Psoas muscle (tissue), 8 donors: Measurements from ENCODE around the gene PRRX2. TPM values are rescaled to one million over a fixed set of nuclear protein-coding genes. Genes with fewer than 3 reads are reported as not detected.
A peak's percentile ranks its signal among the peaks of the same experiment; 100 is the strongest.

ENCODE experiments used
- ATAC-seq, 4 donors: fragments of 200-7000 bp; cut with Tn5 transposase; one replicate each; pipeline ENCODE4 v1.9.1; 2020; ENCODE audit warnings: moderate library complexity in 3 of 4, mild to moderate bottlenecking in 2 of 4
- DNase-seq, 2 donors: peaks; one replicate each; pipeline ENCODE4 v3.0.0-alpha.2; 2020
- H3K27ac ChIP-seq: fragments of 200-600 bp; one replicate; pipeline ENCODE4 v1.8.0; 2022
- H3K27me3 ChIP-seq, 3 donors: fragments of 200-600 bp in 1 of 3; one replicate each; pipeline versions ENCODE4 v1.6.1 to v1.8.0; 2013 to 2022; ENCODE audit warnings: low read length in 2 of 3, mild to moderate bottlenecking in 2 of 3, moderate library complexity in 1 of 3; ENCODE audit not compliant: insufficient read depth in 3 of 3
- H3K36me3 ChIP-seq, 2 donors: fragments of 200-600 bp in 1 of 2; one replicate each; pipeline versions ENCODE4 v1.6.1 to v1.8.0; 2013 to 2022; ENCODE audit warnings: low read depth in 1 of 2, mild to moderate bottlenecking in 1 of 2, moderate library complexity in 1 of 2; ENCODE audit not compliant: insufficient read depth in 1 of 2
- H3K4me1 ChIP-seq: fragments of 200-600 bp; one replicate; pipeline ENCODE4 v1.8.0; 2022
- H3K4me3 ChIP-seq: fragments of 200-600 bp; one replicate; pipeline ENCODE4 v1.8.0; 2022; ENCODE audit warnings: mild to moderate bottlenecking
- H3K9me3 ChIP-seq: fragments of 200-600 bp; one replicate; pipeline ENCODE4 v1.8.0; 2022
- CTCF ChIP-seq: fragments of 200-600 bp; IDR thresholded peaks from one replicate; pipeline ENCODE4 v1.8.0; 2022; ENCODE audit warnings: antibody characterized with exemption
- WGBS, 3 donors: extraction: QIAGEN DNeasy Blood & Tissue Kit; methylation state at CpG; one replicate each; pipeline versions ENCODE4 v1.1.6 to v1.1.7; 2013; 5-methylcytosine and 5-hydroxymethylcytosine counted together
- intact Hi-C, 2 donors: fragments of 100-400 bp; cut with DNase I; formaldehyde crosslinking; loops; one replicate each; pipeline versions ENCODE4 v1.11.0 to v1.14.2; 2022
- polyA plus RNA-seq, 3 donors: library from polyadenylated mRNA; stranded (reverse); fragments of 200-250 nt; gene quantifications; one replicate each; pipeline ENCODE4 v1.2.3, GENCODE V29; 2013
- total RNA-seq, 4 donors: library from RNA; stranded (reverse); fragmentation: NEBNext Ultra II Directional in 2 of 4; extraction: Animal tissue kit (Norgen Biotek cat#: 25700) in 2 of 4; gene quantifications; one replicate each; pipeline versions ENCODE4 v1.2.1 to v1.2.4, GENCODE V29; 2021 to 2023
- donor health status: healthy with polysubstance abuse.
- donor health status: DM: no; HTN: no; CAD: no; lungs with moderate emphysema.
- donor health status: Bipolar disorder and iron deficiency.
- donor health status: healthy.
- donor health status: DM: yes; HTN: yes; CAD: no.
- donor health status: DM: no; HTN: no; CAD: no.
- donor health status: DM: no; HTN: no; CAD: no.
- donor health status: DM: yes; HTN: yes; CAD: no.

Gene PRRX2
- total and polyA plus RNA-seq, 7 donors: 0.03 to 1.1 (median 0.49) TPM

- TF ChIP-seq CTCF: no peak
- DNase-seq (no peak), ATAC-seq (peak in 2 of 4 donors; percentile 25 to 41)
- Histone ChIP-seq H3K4me3 (peak overlapping the region; percentile 25), H3K27me3 (no peaks in the 10 kb centered on the region), H3K9me3 (no peaks in the 10 kb centered on the region), H3K36me3 (peaks cover 3 to 35% of the 10 kb centered on the region in 2 donors), H3K4me1 (peaks cover 52% of the 10 kb centered on the region), H3K27ac (peak overlapping the region; percentile 27)
- 44 to 65% (median 59%) methylated on average over 20 to 21 of the region's 21 CpGs for WGBS, 3 donors
- intact Hi-C loops: no loop called here
Measured at GRCh38 chr9:129630967-129631673, 34.3 kb upstream of the PRRX2 start.

- ATAC-seq (peak in 1 of 4 donors; percentile 1), DNase-seq (no peak)
- WGBS, 3 donors: 59 to 70% (median 63%) methylated on average over 19 of the region's 19 CpGs
- intact Hi-C loops: no loop called here
- Histone ChIP-seq H3K27me3 (no peaks in the 10 kb centered on the region), H3K9me3 (no peaks in the 10 kb centered on the region), H3K4me3 (no peak overlapping the region), H3K4me1 (peaks cover 52% of the 10 kb centered on the region), H3K27ac (peak overlapping the region; percentile 27), H3K36me3 (peaks cover 3 to 41% of the 10 kb centered on the region in 2 donors)
- TF ChIP-seq CTCF: no peak
Measured at GRCh38 chr9:129631674-129632129, 33.7 kb upstream of the PRRX2 start.

- intact Hi-C loops: no loop called here
- Histone ChIP-seq H3K4me1 (peaks cover 48% of the 10 kb centered on the region), H3K36me3 (peaks cover 8 to 49% of the 10 kb centered on the region in 2 donors), H3K9me3 (no peaks in the 10 kb centered on the region), H3K4me3 (no peak overlapping the region), H3K27me3 (no peaks in the 10 kb centered on the region), H3K27ac (no peak overlapping the region)
- 49 to 75% (median 54%) methylated on average over 13 of the region's 13 CpGs for whole genome bisulfite sequencing, 3 donors
- DNase-seq (no peak), ATAC-seq (peak; percentile 57 to 74 (median 65))
- TF ChIP-seq CTCF: no peak
Measured at GRCh38 chr9:129632460-129632859, 33.0 kb upstream of the PRRX2 start.

- H3K4me1 ChIP-seq: peaks cover 40% of the 10 kb centered on the region
- ATAC-seq (no peak), DNase-seq (no peak)
- H3K27me3 ChIP-seq: no peaks in the 10 kb centered on the region
- no peak overlapping the region for H3K4me3 ChIP-seq
- intact Hi-C loops: no loop called here
- TF ChIP-seq CTCF: no peak
- H3K27ac ChIP-seq: no peak overlapping the region
- peaks cover 8 to 56% of the 10 kb centered on the region in 2 donors for H3K36me3 ChIP-seq
- no peaks in the 10 kb centered on the region for H3K9me3 ChIP-seq
- 70 to 81% (median 72%) methylated on average over 4 of the region's 4 CpGs for WGBS, 3 donors
Measured at GRCh38 chr9:129633207-129633606, 32.2 kb upstream of the PRRX2 start.
